Progenitor cell of endocrine pancreas (in vitro differentiated cells): ENCODE results near the gene FYN. TPM values are rescaled to one million over a fixed set of nuclear protein-coding genes. Genes with fewer than 3 reads are reported as not detected.
A peak's percentile ranks its signal among the peaks of the same experiment; 100 is the strongest.

Experiments used
- DNase-seq: peaks from one replicate; pipeline ENCODE4 v3.0.0; 2021; ENCODE audit warnings: low spot score; ENCODE audit not compliant: unreplicated experiment
- H3K27ac Mint-ChIP-seq: 2 replicates; pipeline ENCODE4 v1.8.0; 2021; ENCODE audit warnings: mild to moderate bottlenecking, moderate library complexity, mixed read lengths
- H3K27me3 Mint-ChIP-seq: 2 replicates; pipeline ENCODE4 v1.8.0; 2021; ENCODE audit warnings: mixed read lengths
- H3K36me3 Mint-ChIP-seq: 2 replicates; pipeline ENCODE4 v1.8.0; 2022; ENCODE audit warnings: mixed read lengths; ENCODE audit not compliant: insufficient read depth
- H3K4me1 Mint-ChIP-seq: 2 replicates; pipeline ENCODE4 v1.8.0; 2021; ENCODE audit warnings: low read depth, mixed read lengths
- H3K4me3 Mint-ChIP-seq: 2 replicates; pipeline ENCODE4 v1.8.0; 2021; ENCODE audit warnings: low read depth, mild to moderate bottlenecking, moderate library complexity, mixed read lengths
- H3K9me3 Mint-ChIP-seq: 2 replicates; pipeline ENCODE4 v1.8.0; 2021; ENCODE audit warnings: low read depth, mixed read lengths
- CTCF ChIP-seq: fragments of 200-600 bp; sonication (generic); IDR thresholded peaks from one replicate; pipeline ENCODE4 v1.5.0; 2021; ENCODE audit warnings: antibody characterized with exemption, mild to moderate bottlenecking; ENCODE audit not compliant: unreplicated experiment
- total RNA-seq: library from RNA; stranded (reverse); gene quantifications from 2 replicates; pipeline ENCODE4 v1.2.1, GENCODE V29; 2021

FYN gene
- total RNA-seq, 1 donor from 2014 or later, result 169 TPM

GRCh38 chr6:111688331-111688730 lies 184.9 kb downstream of the FYN start:
- H3K36me3 Mint-ChIP-seq, result peaks cover 46% of the 10 kb centered on the region

GRCh38 chr6:111687652-111688051 lies 185.6 kb downstream of the FYN start:
- no peak for TF ChIP-seq CTCF
- Mint-ChIP-seq H3K27ac (no peak overlapping the region), H3K27me3 (no peaks in the 10 kb centered on the region), H3K9me3 (no peaks in the 10 kb centered on the region), H3K36me3 (peaks cover 43% of the 10 kb centered on the region), H3K4me3 (no peak overlapping the region), H3K4me1 (peaks cover 15% of the 10 kb centered on the region)
- DNase-seq, result no peak

More at GRCh38 chr6:111688331-111688730, 184.9 kb downstream of the FYN start:
- Mint-ChIP-seq H3K9me3 (no peaks in the 10 kb centered on the region), H3K27me3 (no peaks in the 10 kb centered on the region), H3K4me1 (peaks cover 17% of the 10 kb centered on the region), H3K27ac (no peak overlapping the region), H3K4me3 (no peak overlapping the region)
- DNase-seq, result no peak
- TF ChIP-seq CTCF, result no peak

DNA sequence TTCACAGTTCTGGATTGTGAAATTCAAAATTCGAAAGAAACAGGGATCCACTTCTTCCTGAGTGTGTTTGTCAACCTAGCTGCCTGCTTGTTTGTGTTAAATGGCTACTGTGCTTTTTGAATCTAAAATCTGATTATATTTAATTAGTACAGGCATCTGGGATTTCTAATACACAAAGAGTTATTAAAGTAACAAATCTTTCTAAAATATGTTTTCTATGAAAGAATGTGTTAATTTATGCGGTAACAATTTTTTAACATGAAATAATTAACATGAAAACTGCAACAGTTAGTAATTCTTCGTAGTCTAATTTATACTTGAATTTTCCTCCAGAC lies 186.4 kb downstream of the FYN start:
- peaks cover 15% of the 10 kb centered on the region for H3K4me1 Mint-ChIP-seq
- H3K27me3 Mint-ChIP-seq, result no peaks in the 10 kb centered on the region
- no peak for DNase-seq
- no peak overlapping the region for H3K4me3 Mint-ChIP-seq
- H3K9me3 Mint-ChIP-seq, result no peaks in the 10 kb centered on the region
- no peak for TF ChIP-seq CTCF
- no peak overlapping the region for H3K27ac Mint-ChIP-seq
- H3K36me3 Mint-ChIP-seq, result peaks cover 46% of the 10 kb centered on the region

DNA sequence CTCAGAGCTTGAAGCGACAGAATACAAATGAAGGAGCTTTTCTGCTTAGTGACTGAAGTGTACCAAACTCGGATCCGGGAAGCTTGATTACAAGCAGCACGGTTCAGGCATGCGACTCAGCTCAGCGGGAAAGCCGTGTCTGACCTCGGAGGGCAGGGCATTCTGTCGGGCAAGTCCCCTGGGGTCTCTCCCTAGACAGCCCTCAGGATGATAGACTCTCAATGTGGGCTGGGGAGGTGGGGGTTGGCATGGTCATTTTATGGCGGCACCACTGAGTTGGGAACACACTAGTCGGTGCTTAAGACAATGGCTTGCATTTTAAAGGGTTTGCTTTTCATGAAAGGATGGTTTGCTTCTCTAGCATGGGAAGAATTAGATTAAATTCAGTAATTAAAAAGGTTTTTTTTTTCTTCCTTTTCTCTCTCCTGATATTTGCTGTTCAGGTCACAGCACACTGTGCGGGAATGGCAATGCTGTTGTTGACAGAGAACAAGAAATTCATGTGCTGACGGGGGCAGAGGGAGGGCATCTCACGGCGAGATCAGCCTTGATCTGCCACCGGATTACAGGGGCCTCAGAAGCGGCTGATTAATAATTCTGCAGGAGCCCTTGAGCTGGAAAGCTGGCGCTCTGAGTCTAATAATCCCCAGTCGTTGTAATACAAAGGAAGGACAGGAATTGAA lies 186.9 kb downstream of the FYN start:
- H3K27ac Mint-ChIP-seq, result peak overlapping the region; percentile 77
- DNase-seq, result no peak
- H3K4me1 Mint-ChIP-seq, result peaks cover 15% of the 10 kb centered on the region

GRCh38 chr6:111685526-111685925 lies 187.7 kb downstream of the FYN start:
- H3K27ac Mint-ChIP-seq, result peak overlapping the region; percentile 57
- H3K27me3 Mint-ChIP-seq, result no peaks in the 10 kb centered on the region
- H3K4me3 Mint-ChIP-seq, result no peak overlapping the region
- no peaks in the 10 kb centered on the region for H3K9me3 Mint-ChIP-seq
- peaks cover 43% of the 10 kb centered on the region for H3K36me3 Mint-ChIP-seq
- peaks cover 15% of the 10 kb centered on the region for H3K4me1 Mint-ChIP-seq
- DNase-seq, result no peak
- no peak for TF ChIP-seq CTCF

More for the DNA sequence above, 186.9 kb downstream of the FYN start:
- H3K4me3 Mint-ChIP-seq, result no peak overlapping the region
- no peaks in the 10 kb centered on the region for H3K27me3 Mint-ChIP-seq
- H3K36me3 Mint-ChIP-seq, result peaks cover 46% of the 10 kb centered on the region
- TF ChIP-seq CTCF, result no peak
- no peaks in the 10 kb centered on the region for H3K9me3 Mint-ChIP-seq
